ENCODE data around the gene PSME4. TPM values are rescaled to one million over a fixed set of nuclear protein-coding genes. Genes with fewer than 3 reads are reported as not detected.
"Not testable (repeated sequence)": the region's sequence is repeated elsewhere in the genome, so short reads cannot be mapped to it uniquely, and the experiment has no call there.

Gene PSME4
- total RNA-seq, 1 donor from 2014 or later: 50.9 TPM

- no peak for DNase-seq (ENCODE audit: low read depth, low spot score)
These were observed 127.9 kb downstream of the PSME4 start for GRCh38 chr2:53842891-53843290.

DNA sequence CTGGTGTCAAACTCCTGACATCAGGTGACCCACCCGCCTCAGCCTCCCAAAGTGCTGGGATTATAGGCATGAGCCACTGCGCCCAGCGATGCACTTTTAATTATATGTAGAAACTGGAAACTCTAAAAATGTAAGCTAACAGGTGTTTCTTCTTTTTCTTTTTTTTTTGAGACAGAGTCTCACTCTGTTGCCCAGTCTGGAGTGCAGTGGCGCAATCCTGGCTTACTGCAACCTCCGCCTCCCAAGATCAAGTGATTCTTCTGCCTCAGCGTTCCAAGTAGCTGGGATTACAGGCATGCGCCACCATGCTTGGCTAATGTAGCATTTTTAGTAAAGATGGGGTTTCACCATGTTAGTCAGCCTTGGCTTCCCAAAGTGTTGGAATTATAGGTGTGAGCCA, 129.1 kb downstream of the PSME4 start:
- DNase-seq (ENCODE audit: low read depth, low spot score): not testable (repeated sequence)

GRCh38 chr2:53840580-53840979, 130.2 kb downstream of the PSME4 start:
- DNase-seq (ENCODE audit: low read depth, low spot score): no peak

- not testable (repeated sequence) for DNase-seq (ENCODE audit: low read depth, low spot score)
These were observed 140.9 kb downstream of the PSME4 start for GRCh38 chr2:53829980-53830290.

GRCh38 chr2:53829273-53829979, 141.4 kb downstream of the PSME4 start:
- no peak for DNase-seq (ENCODE audit: low read depth, low spot score)

GRCh38 chr2:53828331-53828730, 142.5 kb downstream of the PSME4 start:
- no peak for DNase-seq (ENCODE audit: low read depth, low spot score)

- no peak for DNase-seq (ENCODE audit: low read depth, low spot score)
These were observed 143.2 kb downstream of the PSME4 start for GRCh38 chr2:53827398-53828175.

DNA sequence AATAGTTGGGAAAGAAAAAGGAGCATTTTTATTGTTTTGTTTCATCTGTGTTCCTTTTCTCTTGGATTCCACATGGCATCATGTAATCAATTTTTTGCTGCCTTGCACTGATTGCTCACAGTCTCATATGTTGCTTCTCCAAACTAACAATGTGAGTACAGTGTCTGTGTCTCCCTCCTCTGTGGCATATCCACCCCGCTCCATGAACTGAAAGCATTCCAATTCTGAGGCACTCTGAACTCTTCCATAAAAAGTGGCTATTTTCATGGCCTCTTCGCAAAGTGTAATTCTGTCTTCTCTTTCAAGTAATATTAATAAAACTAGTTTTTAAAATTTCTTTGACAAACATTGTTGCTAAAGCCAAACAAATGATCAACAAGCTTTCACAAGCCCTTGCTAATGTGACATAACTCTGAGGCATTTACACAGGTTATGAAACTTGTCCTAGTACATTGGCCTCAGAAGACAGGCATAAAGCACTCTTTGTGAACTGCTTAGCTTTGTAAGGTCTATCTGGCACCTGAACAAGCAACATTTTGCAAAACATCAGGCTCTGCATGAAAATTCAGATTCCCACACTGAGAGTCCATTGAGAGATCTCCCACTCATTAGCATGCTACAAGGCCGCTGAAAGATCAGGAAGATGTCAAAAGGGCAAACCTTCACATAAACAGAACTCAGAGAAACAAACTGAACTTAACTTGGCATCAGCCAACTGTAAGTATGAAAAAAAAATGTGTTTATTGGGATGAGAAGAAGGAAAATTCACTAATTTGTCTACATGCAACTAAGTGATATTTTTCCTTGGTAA, 144.0 kb downstream of the PSME4 start:
- DNase-seq (ENCODE audit: low read depth, low spot score): no peak

GRCh38 chr2:53826030-53826410, 144.8 kb downstream of the PSME4 start:
- no peak for DNase-seq (ENCODE audit: low read depth, low spot score)

DNA sequence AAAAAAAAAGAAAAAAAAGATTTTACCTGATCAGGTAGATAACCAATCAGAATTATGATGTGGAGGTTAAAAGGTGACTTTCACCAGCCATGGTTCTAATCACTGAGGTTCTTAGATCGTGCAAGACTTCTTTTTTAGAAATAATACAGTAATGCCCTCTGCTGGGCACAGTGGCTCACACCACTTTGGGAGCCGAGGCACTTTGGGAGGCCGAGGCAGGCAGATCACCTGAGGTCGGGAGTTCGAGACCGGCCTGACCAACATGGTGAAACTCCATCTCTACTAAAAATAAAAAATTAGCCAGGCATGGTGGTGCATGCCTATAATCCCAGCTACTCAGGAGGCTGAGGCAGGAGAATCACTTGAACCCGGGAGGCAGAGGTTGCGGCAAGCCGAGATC, 147.2 kb downstream of the PSME4 start:
- DNase-seq (ENCODE audit: low read depth, low spot score): not testable (repeated sequence)

DNA sequence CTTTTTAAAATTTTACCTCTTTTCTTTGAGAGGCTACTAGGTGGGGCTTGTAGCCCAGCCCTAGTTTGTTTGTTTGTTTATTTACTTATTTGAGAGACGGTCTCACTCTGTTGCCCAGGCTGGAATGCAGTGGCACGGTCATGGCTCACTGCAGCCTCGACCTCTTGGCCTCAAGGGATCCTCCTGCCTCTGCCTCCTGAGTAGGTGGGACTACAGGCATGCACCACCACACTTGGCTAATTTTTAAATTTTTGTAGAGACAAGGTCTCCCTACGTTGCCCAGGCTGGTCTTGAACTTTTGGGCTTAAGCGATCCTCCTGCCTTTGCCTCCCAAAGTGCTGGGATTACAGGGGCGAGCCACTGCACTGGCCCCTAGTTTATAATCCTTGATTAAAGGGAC, 149.0 kb downstream of the PSME4 start:
- no peak for DNase-seq (ENCODE audit: low read depth, low spot score)

DNA sequence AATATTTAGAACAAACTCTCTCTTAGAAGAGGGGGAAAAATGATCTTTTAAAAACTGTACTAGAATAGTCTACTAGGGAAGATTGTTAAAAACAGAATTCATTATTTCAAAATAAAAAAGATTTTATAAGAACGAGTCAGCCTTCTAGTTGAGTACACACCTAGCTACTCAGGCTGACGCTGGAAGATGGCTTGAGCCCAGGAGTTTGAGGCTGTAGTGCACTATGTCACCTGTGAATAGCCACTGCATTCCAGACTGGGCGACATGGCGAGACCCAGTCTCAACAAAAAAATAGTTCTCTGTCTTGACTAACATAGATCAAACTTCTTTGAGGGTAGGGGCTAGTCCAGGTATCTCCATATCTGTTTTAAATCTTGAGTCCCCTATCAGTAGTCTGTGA, 150.1 kb downstream of the PSME4 start:
- DNase-seq (ENCODE audit: low read depth, low spot score): no peak

DNA sequence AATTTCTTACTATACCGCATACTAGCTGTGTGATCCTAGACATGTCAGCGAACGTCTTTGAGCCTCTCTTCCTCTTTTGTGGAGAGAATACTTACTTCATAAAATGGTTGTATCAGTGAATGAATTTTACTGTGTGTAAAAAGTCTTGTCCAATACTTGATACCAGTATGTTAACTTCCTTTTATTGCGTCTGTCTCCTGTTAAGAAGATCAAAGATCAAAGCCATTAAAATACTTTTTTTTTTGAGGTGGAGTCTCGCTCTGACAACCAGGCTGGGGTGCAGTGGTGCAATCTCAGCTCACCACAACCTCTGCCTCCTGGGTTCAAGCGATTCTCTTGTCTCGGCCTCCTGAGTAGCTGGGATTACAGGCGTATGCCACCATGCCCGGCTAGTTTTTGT, 150.7 kb downstream of the PSME4 start:
- DNase-seq (ENCODE audit: low read depth, low spot score): no peak

DNA sequence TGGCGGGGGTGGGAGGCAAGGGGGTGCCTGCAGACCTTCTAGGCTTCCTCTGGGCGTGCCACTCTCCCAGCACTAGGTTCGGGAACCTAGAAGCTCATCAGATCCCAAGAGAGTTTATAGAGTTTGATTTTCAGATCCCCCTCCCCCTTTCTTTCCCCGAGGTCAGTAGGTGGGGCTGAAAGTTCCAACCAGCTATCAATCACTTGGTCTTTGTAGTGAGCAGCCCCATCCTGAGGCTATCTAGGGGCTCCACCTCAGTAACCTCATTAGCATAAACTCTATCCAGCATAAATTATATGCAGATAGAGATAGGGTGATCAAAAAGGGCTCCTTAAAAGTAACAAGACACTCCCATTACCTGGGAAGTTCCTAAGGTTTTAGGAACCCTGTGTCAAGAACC, 151.2 kb downstream of the PSME4 start:
- no peak for DNase-seq (ENCODE audit: low read depth, low spot score)

DNA sequence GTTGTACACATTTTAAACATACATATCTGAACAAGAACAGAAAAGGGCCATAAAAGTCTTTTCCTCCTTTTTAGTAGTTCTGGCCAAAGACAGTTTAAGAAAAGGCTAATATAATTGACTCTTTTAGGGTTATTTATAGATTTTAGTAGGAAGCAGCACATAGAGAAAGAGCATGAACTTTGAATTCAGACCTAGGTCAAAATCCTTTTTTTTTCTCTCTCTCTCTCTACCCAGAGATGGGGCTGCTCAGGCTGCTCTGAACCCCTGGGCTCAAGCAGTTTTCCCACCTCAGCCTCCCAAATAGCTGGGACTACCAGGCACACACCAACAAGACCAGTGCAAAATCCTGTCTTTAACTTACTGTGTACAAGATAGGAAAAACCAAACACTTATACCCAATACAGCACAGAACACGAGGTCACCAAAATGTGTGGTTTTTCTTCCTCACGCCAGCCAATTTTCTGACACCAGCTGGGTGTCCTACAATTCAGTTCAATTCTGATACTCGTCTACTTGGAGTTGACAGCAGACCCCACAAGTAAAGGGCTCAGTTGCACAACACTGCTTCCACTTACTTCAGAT, 151.8 kb downstream of the PSME4 start:
- DNase-seq (ENCODE audit: low read depth, low spot score): no peak

Other genes starting within 250 kb of the PSME4 start
- 8.8 and 16.6 TPM in 2 replicates for gene CHAC2, start 203.2 kb downstream of the PSME4 start, total RNA-seq
- gene ASB3, start 184.0 kb downstream of the PSME4 start, total RNA-seq: 17.9 and 27.3 TPM in 2 replicates
- gene ERLEC1, start 183.9 kb downstream of the PSME4 start, total RNA-seq: 61.1 and 74.0 TPM in 2 replicates
- gene GPR75, start 111.0 kb downstream of the PSME4 start, total RNA-seq: 0.92 and 1.8 TPM in 2 replicates
- gene ACYP2, start 144.6 kb upstream of the PSME4 start, total RNA-seq: 3.2 and 5.7 TPM in 2 replicates